ENCODE measurements around the gene ST6GALNAC4.

Gene ST6GALNAC4

DNA sequence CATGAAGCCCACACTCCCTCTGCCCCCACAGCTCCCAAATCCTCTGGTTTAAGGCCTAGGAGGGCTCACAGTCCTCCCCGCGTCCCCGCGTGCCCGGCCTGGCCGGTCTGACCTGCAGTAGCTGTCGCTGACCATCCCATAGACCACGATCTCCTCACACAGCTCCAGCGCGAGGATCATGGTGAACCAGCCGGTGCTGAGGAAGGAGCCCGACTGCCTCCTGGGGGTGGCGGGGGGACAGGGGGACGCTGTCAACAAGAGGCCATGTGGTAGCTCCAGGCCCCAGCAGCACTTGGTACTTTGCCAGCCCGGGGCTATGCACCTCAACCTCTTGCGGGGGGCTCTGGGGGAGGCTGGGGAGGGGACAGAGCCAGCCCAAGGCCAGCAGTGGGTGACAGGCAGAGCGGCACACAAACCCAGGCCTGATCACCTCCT, 7.0 kb downstream of the ST6GALNAC4 start:
- TF ChIP-seq POLR2A (IDR thresholded peaks at IDR 0.05; ENCODE audit: extremely low read depth, insufficient read length) (no peak), MYC (IDR thresholded peaks at IDR 0.05; ENCODE audit: low read depth, low read length) (no peak)
- TF ChIP-seq, protein P1, sequence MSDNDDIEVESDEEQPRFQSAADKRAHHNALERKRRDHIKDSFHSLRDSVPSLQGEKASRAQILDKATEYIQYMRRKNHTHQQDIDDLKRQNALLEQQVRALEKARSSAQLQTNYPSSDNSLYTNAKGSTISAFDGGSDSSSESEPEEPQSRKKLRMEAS (IDR thresholded peaks at IDR 0.05; ENCODE audit: low read depth, low read length), result no peak
- TF ChIP-seq, protein P2, sequence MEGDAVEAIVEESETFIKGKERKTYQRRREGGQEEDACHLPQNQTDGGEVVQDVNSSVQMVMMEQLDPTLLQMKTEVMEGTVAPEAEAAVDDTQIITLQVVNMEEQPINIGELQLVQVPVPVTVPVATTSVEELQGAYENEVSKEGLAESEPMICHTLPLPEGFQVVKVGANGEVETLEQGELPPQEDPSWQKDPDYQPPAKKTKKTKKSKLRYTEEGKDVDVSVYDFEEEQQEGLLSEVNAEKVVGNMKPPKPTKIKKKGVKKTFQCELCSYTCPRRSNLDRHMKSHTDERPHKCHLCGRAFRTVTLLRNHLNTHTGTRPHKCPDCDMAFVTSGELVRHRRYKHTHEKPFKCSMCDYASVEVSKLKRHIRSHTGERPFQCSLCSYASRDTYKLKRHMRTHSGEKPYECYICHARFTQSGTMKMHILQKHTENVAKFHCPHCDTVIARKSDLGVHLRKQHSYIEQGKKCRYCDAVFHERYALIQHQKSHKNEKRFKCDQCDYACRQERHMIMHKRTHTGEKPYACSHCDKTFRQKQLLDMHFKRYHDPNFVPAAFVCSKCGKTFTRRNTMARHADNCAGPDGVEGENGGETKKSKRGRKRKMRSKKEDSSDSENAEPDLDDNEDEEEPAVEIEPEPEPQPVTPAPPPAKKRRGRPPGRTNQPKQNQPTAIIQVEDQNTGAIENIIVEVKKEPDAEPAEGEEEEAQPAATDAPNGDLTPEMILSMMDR (IDR thresholded peaks at IDR 0.05; ENCODE audit: low read depth, low read length), result no peak
- no peak overlapping the region for H3K4me3 ChIP-seq (ENCODE audit: low read depth, low read length)
- DNase-seq (ENCODE audit: low read depth), result no peak

DNA sequence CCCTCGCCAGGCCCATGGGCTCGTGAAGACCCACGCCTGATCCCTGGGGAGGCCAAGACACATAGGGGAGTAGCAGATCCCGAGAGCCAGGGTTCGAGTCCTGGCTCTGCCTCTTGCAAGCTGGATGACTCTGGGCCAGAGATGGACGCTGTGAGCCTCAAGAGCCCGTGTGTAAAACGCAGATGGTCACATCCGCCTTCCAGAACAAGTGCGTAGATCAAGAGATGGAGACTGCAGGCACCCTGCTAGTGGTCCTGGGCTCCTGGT, 8.2 kb downstream of the ST6GALNAC4 start:
- no peak overlapping the region for H3K4me3 ChIP-seq (ENCODE audit: low read depth, low read length)
- TF ChIP-seq MYC (IDR thresholded peaks at IDR 0.05; ENCODE audit: low read depth, low read length), result no peak
- no peak for DNase-seq (ENCODE audit: low read depth)

DNA sequence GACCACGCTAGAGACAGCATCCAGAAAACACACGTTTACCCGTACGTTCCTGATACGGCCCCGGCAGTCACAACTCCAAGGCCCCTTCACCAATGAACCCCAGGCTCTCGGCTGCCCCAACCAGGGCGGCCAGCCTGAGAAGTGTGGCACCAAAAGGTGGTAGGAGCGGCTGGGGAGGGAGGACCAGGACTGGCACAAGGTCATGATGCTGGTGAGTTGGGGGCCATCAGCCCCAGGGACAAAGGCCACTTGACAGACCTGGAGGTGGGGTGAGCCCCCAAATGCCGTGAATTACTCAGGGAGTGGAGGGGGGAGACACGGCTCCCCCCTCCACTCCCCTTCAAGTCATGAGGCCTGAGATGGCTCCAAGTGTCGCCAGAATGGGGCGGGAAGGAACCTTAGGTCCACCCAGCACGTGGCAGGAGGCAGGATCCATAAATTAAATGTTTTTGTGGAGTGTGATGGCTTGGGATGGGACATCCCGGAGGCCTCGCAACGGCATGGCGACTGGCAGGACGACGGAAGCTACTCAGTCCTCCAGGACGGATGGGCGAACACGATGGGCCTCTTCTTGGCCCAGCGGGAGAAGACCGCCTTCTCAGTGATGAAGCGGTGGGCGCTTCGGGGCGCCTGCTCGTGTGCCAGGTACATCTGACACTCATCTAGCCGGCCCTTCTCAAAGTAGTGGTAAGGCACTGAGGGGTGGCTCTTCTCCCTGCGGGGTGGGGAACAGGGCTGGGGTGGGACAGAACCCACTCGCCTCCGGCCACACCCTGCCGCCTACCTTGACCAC, 8.8 kb downstream of the ST6GALNAC4 start:
- no peak for DNase-seq (ENCODE audit: low read depth)
- no peak overlapping the region for H3K4me3 ChIP-seq (ENCODE audit: low read depth, low read length)
- TF ChIP-seq, protein P1 (IDR thresholded peaks at IDR 0.05; ENCODE audit: low read depth, low read length), result no peak
- no peak for TF ChIP-seq MYC (IDR thresholded peaks at IDR 0.05; ENCODE audit: low read depth, low read length)
- TF ChIP-seq, protein P2 (IDR thresholded peaks at IDR 0.05; ENCODE audit: low read depth, low read length), result no peak
- no peak for TF ChIP-seq POLR2A (IDR thresholded peaks at IDR 0.05; ENCODE audit: extremely low read depth, insufficient read length)

DNA sequence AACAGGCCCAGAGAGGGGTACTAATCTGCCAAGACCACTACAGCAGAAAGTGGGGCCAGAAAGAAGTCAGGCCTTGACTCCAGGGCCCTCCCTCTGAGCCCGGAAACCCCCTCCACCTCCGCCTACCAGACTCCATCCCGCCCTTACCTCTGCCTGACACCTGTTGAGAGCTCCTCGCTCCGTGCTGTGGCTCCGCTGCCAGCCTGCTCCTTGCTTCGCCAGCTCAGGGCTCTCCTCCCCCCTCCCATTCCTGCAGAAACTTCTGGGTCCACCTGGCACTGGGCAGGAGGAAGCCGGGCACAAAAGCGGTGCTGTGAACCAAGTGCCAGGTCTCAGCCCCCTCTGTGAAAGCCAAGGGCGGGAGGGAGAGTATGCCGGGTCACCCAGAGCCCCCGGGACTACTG, 11.1 kb downstream of the ST6GALNAC4 start:
- no peak for DNase-seq (ENCODE audit: low read depth)
- no peak overlapping the region for H3K4me3 ChIP-seq (ENCODE audit: low read depth, low read length)
- TF ChIP-seq, protein P1 (IDR thresholded peaks at IDR 0.05; ENCODE audit: low read depth, low read length), result no peak
- TF ChIP-seq, protein P2 (IDR thresholded peaks at IDR 0.05; ENCODE audit: low read depth, low read length), result no peak
- TF ChIP-seq POLR2A (IDR thresholded peaks at IDR 0.05; ENCODE audit: extremely low read depth, insufficient read length) (no peak), MYC (IDR thresholded peaks at IDR 0.05; ENCODE audit: low read depth, low read length) (no peak)

DNA sequence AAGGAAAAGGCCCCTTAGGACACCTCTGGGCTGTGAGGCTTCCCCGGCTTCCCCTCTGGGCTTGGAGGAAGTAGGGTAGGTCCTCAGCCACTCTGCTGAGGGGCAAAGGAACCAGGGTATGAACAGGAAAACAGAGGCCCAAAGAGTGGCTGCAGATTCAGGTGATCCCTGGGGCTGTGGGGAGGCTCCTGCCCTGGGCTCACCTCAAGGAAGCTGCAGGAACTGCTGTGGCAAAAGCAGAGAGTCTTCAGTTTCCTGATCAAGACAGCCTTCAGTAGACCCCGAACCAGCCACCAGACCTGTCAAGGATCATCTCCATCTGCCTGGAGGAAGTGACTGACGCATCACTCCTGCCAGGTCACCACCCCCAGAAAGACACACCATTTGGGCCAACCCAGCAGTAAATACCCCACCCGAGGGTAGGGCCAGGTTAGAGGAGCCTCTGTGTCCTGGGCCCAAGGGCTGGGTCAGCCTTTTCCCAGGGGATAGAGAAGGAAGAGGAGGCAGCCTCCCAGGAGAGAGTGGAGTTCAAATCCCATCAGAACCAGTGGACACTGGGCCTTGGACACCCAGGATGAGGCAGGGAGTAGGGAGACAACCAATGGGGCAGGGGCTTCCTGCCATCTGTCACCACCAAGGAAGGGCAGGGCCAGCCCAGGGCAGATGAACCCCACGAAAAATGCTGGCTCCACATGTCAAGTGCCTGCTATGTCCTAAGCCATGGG, 11.7 kb downstream of the ST6GALNAC4 start:
- no peak overlapping the region for H3K4me3 ChIP-seq (ENCODE audit: low read depth, low read length)
- TF ChIP-seq, protein P2 (IDR thresholded peaks at IDR 0.05; ENCODE audit: low read depth, low read length), result no peak
- no peak for TF ChIP-seq POLR2A (IDR thresholded peaks at IDR 0.05; ENCODE audit: extremely low read depth, insufficient read length)
- no peak for TF ChIP-seq MYC (IDR thresholded peaks at IDR 0.05; ENCODE audit: low read depth, low read length)
- DNase-seq (ENCODE audit: low read depth), result no peak

DNA sequence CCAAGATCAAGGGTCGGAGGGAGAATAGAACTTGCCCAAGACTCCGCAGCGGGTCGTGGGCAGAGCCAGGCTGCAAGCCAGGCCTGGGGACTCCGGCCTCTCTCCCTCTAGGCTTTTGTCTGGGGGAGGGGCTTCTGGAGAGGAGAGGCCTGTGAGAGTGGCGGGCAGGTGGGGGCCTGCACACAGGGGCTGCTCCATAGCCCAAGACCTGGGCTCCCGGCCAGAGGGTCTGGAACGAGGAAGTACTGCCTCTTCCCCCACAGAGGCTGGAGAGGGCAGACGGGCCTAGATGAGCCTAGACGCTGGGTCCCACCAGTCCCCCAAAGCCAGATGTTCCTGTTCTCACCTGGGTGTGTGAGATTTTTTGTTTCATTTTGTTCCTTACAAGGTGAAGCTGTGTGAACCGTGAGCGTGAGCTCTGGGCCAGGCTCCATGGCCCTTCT, 12.3 kb downstream of the ST6GALNAC4 start:
- no peak overlapping the region for H3K4me3 ChIP-seq (ENCODE audit: low read depth, low read length)
- TF ChIP-seq, protein P1 (IDR thresholded peaks at IDR 0.05; ENCODE audit: low read depth, low read length), result no peak
- TF ChIP-seq, protein P2 (IDR thresholded peaks at IDR 0.05; ENCODE audit: low read depth, low read length), result no peak
- TF ChIP-seq POLR2A (IDR thresholded peaks at IDR 0.05; ENCODE audit: extremely low read depth, insufficient read length), result no peak
- TF ChIP-seq MYC (IDR thresholded peaks at IDR 0.05; ENCODE audit: low read depth, low read length), result no peak
- no peak for DNase-seq (ENCODE audit: low read depth)

All from NB4 (cell line).